D721Med (cell line): Measurements from ENCODE around the gene PPM1J.

Experiments used
- DNase-seq: peaks from one replicate; pipeline ENCODE4 v3.0.0; 2011; ENCODE audit warnings: low spot score; ENCODE audit not compliant: insufficient read length
- FAIRE-seq: peaks from 2 replicates; lab custom pipeline; 2011; peaks lifted over from hg19 to GRCh38; lab: Jason Lieb, UNC
- TF ChIP-seq, protein P1 (sequence below): IDR thresholded peaks from 2 replicates; pipeline ENCODE4 v1.5.1; 2012; ENCODE audit warnings: mild to moderate bottlenecking, control low read depth; ENCODE audit not compliant: insufficient read depth; ENCODE audit errors: missing control alignments

PPM1J gene

DNA sequence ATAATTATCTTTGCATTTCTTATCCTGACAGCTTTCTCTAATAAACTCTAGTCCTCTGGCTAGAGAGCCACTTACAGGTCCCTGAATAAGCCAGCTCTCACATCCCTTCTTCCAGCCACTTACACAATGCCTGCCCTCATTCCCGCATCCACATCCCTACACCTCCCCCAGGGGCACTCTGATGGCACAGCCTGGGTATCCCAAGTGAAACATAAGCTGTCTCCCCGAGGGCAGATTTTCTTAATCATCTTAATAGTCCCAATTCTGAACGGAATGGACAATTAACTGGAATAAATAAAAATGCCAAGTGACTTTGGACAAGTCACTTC is 13.1 kb downstream of the PPM1J start:
- DNase-seq (no peak), FAIRE-seq (no peak)
- TF ChIP-seq, protein P1, sequence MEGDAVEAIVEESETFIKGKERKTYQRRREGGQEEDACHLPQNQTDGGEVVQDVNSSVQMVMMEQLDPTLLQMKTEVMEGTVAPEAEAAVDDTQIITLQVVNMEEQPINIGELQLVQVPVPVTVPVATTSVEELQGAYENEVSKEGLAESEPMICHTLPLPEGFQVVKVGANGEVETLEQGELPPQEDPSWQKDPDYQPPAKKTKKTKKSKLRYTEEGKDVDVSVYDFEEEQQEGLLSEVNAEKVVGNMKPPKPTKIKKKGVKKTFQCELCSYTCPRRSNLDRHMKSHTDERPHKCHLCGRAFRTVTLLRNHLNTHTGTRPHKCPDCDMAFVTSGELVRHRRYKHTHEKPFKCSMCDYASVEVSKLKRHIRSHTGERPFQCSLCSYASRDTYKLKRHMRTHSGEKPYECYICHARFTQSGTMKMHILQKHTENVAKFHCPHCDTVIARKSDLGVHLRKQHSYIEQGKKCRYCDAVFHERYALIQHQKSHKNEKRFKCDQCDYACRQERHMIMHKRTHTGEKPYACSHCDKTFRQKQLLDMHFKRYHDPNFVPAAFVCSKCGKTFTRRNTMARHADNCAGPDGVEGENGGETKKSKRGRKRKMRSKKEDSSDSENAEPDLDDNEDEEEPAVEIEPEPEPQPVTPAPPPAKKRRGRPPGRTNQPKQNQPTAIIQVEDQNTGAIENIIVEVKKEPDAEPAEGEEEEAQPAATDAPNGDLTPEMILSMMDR = no peak

DNA sequence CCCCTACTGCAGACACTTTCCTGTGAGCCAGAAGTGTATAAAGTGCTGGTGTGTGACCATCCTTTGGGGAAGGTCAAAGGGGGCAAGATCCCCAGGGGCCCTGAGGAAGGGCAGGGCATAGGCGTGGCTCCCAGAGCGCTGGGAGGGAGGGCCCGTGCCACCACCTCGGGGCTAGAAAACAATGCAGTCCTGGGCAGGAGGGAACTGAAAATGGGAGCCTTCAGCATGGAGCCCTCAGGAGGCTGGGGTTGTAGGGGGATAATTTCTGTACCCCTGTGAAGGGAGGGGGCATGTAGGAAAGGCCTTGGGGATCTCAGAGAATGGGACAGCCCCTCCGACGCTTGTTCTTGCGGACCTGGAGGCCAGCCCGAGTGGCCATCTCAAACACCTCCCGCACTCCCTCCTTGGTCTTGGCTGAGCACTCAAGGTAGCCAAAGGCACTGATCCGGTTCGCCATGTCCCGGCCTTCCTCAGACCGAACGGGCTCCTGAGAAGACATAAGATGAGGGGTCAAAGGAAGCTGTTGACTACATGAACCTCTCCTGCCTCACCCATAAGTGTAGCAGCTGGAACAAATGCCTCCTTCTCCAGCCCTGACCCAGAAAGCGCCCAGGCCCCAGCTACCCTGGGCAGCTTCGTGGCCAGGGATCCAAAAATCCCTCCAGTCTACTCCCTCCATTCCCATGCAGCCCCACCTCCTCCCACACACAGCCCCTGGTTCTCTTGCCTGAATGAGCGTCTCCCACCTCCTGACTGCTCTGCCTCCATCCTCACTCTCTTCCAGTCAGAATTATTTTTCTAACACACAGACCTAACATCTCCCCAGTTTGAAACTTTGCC is 13.7 kb downstream of the PPM1J start:
- FAIRE-seq (no peak), DNase-seq (no peak)
- TF ChIP-seq, protein P1 = no peak

DNA sequence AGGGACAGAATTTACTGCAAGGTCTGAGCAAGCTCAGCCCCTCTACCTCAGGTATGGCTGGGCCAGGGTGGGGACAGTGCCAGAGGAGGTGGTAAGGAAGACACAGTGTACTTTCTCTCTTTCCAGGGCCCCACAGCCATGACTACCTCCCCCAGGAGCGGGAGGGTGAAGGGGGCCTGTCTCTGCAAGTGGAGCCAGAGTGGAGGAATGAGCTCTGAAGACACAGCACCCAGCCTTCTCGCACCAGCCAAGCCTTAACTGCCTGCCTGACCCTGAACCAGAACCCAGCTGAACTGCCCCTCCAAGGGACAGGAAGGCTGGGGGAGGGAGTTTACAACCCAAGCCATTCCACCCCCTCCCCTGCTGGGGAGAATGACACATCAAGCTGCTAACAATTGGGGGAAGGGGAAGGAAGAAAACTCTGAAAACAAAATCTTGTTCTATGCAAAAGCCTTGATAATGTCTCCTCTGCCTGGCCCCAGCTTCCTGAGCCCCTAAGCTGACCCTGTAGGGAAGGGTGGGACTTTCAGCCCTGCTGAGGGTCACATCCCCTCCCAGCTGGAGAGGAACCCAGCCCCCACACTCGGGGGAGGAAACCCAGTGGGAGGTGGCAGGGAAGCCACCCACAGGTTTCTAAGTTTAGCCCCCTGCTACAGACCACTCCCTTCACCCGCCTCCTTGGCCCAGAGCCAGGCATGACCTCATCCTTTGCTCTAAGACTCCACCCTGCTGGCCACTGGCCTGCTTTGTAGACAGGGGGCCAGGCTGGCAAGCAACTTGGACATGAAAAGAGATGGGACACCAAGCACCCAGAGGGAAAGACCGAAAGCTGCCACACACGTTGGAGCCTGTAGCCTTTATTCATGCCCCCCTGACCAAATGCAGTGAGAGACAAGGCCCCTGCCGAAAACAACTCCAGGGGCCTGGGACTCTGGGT is 14.6 kb downstream of the PPM1J start:
- DNase-seq (peak; percentile 44), FAIRE-seq (no peak)
- TF ChIP-seq, protein P1 = no peak

DNA sequence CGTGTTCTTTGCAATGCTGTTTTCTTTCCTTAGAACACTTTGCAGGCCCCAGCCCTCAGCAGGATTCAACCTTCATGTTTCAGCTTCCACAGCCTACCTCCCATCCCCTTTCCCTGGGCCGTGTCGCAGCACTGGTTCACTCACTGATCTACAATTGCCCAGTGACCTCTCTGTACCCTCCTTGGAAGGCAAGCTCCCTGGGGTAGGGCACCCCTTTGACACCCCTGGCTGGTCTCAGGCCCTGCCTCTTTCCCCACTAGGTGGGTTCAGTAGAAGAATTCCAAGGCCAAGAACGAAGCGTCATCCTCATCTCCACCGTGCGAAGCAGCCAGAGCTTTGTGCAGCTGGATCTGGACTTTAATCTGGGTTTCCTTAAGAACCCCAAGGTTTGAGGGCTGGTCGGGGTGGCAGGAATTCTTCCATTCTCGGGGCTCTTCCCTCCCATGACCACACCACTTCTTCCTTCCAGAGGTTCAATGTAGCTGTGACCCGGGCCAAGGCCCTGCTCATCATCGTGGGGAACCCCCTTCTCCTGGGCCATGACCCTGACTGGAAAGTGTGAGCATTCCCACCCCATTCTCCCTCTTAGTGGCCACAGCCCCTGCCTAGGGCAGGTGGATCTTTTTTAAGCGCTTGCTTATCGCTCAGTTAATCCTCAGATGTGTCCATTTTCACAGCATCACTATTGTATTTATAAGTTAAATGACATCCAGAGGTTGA is 15.5 kb downstream of the PPM1J start:
- TF ChIP-seq, protein P1 = no peak
- FAIRE-seq (no peak), DNase-seq (no peak)

DNA sequence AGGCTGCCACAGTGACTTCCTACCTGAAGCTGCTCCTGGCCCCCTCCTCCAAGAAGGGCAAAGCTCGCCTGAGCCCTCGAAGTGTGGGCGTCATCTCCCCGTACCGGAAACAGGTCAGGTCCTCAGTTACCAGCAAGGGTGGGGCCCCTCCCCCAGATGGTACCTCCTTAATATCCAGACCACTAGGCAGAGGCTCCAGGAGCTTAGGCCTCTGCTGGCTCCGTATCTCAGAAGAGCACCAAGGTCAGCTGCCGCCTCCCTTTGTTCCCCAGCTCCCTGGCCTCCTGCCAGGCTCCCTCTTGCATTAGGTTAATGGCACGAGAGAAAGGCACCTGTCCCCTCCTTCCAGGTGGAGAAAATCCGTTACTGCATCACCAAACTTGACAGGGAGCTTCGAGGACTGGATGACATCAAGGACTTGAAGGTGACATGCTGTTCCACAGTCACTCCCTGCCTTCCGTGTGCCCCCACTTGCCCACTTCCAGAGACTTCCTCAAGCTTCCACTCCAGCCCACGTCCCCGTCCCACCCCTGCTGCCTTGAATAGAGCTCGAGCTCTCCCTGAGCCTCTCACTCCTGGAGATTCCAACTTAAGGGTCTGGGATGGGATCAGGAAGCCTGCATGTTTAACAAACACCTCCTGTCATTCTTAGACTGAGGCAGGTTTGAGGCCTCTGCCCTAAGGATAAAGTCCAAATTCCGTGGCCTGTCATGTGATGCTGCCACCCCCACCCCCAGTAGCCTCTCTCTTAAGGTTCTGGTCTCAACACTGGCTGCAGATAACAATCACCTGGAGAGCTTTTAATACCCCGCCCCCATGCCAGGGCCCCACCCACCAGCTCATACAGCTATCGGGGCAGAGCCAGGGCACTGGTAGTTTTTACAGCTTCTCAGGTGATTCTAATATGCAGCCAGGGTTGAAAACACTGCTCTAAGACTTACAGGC is 16.5 kb downstream of the PPM1J start:
- DNase-seq (no peak), FAIRE-seq (no peak)
- TF ChIP-seq, protein P1 = no peak

DNA sequence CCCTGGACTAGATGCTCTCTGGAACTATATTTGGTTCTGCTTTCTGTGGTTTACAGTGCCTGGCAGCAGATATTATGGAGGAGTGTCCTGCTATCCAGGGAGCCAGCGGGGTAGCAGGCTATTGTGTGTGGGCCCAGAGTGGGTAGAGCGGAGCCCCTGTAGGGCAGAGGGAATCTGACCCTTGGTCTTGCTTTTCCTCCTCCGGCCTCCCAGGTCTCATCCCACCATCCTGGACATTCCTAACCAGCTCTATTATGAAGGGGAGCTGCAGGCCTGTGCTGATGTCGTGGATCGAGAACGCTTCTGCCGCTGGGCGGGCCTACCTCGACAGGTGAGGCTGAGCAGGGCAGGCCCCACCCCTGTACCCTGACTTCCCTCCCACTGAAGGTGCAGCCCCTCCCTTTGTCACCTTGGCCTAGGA is 17.3 kb downstream of the PPM1J start:
- DNase-seq (no peak), FAIRE-seq (no peak)

More for the DNA sequence above, 17.3 kb downstream of the PPM1J start:
- TF ChIP-seq, protein P1 = no peak
